Mesothelial cell of epicardium (in vitro differentiated cells): ENCODE measurements around the gene SMAD6. TPM values are rescaled to one million over a fixed set of nuclear protein-coding genes. Genes with fewer than 3 reads are reported as not detected.

Experiments used
- DNase-seq, 2 experiments: peaks; one replicate each; pipeline ENCODE4 v3.0.0; 2021; ENCODE audit warnings: low spot score in 2 of 2; ENCODE audit not compliant: unreplicated experiment in 2 of 2
- H3K27ac Mint-ChIP-seq: 2 replicates; pipeline ENCODE4 v1.8.0; 2021; ENCODE audit warnings: mixed read lengths
- H3K27me3 Mint-ChIP-seq: 2 replicates; pipeline ENCODE4 v1.8.0; 2021; ENCODE audit warnings: low read depth, mixed read lengths
- H3K36me3 Mint-ChIP-seq: 2 replicates; pipeline ENCODE4 v1.8.0; 2021; ENCODE audit warnings: mixed read lengths
- H3K4me1 Mint-ChIP-seq: 2 replicates; pipeline ENCODE4 v1.8.0; 2021; ENCODE audit warnings: mixed read lengths
- H3K4me3 Mint-ChIP-seq: 2 replicates; pipeline ENCODE4 v1.8.0; 2021; ENCODE audit warnings: mild to moderate bottlenecking, moderate library complexity, mixed read lengths
- H3K9me3 Mint-ChIP-seq: 2 replicates; pipeline ENCODE4 v1.8.0; 2021; ENCODE audit warnings: mixed read lengths
- total RNA-seq: library from RNA; stranded (reverse); gene quantifications from 3 replicates; pipeline ENCODE4 v1.2.1, GENCODE V29; 2021
- TF ChIP-seq, protein P1 (sequence below): fragments of 200-600 bp; sonication (generic); IDR thresholded peaks from one replicate; pipeline ENCODE4 v1.5.0; 2021; ENCODE audit warnings: antibody characterized with exemption; ENCODE audit not compliant: unreplicated experiment

The SMAD6 gene
- total RNA-seq, 1 donor from 2014 or later: 176 TPM

DNA sequence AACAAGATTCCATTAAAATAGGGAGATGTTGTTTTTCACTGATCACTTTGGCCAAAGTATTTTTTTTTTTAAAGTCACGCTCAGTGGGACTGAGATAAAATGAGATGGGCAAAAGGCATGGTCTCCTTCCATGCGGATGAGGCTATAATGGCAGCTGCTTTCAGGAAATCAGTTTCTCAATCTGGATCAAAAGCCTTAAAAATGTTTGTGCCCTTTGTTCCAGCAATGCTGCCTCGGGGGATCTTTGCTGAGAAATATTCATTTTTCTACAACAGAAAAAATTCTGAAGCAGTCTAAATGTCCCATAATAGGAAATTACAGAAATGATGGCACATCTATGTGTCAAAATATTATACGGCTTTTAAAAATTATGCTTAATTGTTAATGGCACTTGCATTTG lies 97.2 kb downstream of the SMAD6 start:
- no peak for DNase-seq
- Mint-ChIP-seq H3K4me1 (peaks cover 56% of the 10 kb centered on the region), H3K27me3 (no peaks in the 10 kb centered on the region), H3K4me3 (no peak overlapping the region), H3K9me3 (no peaks in the 10 kb centered on the region), H3K36me3 (no peaks in the 10 kb centered on the region), H3K27ac (peak overlapping the region; percentile 76)
- TF ChIP-seq, protein P1, sequence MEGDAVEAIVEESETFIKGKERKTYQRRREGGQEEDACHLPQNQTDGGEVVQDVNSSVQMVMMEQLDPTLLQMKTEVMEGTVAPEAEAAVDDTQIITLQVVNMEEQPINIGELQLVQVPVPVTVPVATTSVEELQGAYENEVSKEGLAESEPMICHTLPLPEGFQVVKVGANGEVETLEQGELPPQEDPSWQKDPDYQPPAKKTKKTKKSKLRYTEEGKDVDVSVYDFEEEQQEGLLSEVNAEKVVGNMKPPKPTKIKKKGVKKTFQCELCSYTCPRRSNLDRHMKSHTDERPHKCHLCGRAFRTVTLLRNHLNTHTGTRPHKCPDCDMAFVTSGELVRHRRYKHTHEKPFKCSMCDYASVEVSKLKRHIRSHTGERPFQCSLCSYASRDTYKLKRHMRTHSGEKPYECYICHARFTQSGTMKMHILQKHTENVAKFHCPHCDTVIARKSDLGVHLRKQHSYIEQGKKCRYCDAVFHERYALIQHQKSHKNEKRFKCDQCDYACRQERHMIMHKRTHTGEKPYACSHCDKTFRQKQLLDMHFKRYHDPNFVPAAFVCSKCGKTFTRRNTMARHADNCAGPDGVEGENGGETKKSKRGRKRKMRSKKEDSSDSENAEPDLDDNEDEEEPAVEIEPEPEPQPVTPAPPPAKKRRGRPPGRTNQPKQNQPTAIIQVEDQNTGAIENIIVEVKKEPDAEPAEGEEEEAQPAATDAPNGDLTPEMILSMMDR: no peak

DNA sequence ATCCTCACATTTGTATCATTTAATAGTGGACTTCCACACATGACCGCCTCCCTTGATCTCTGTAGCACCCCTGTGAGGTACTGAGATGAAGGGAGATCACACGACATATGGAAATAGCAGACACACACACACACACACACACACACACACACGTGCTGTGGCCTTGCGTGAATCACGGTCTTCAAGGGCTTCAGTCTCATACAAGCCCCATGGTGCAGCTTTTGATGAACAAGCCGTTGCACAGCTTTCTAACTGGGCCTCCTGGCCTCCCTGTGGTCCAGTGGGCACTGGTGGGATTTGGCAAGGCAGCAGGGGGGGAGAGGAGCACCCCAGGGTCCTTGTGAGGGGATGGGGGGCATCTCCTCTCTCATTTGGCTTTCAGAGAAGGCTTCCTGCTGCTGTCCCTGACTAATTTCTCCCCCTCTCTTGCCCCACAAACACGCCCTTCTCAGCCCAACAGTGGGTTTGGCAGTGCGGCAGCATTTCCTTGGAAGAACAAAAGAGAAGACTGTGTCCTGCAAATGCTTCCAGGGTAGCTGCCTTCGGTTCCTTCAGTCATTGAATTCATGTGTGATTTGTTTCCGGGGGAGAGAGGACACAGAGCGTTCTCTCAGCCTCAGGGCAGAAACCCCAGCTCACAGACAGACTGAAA lies 98.7 kb downstream of the SMAD6 start:
- H3K27ac Mint-ChIP-seq: peak overlapping the region; percentile 86
- H3K9me3 Mint-ChIP-seq: no peaks in the 10 kb centered on the region

DNA sequence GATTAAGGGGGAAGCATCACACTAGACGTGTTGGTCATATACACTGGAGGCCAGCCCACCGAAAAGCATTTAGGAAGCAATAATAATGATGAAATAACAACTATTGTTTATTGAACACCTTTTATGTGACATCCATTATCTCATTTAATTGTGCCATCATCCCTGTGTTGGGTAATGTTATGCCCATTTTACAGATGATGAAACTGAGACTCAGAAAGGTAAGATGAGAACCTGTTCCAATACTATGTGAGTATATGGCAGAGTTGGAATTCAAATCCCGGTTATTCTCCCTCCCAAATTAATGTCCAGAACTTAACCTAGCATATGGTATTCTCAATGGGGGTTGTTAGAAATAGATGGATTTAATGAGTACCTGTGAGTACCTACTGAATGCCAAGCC lies 99.2 kb downstream of the SMAD6 start:
- TF ChIP-seq, protein P1: no peak
- no peak overlapping the region for H3K4me3 Mint-ChIP-seq
- peaks cover 2% of the 10 kb centered on the region for H3K9me3 Mint-ChIP-seq
- peaks cover 57% of the 10 kb centered on the region for H3K4me1 Mint-ChIP-seq
- H3K27me3 Mint-ChIP-seq: no peaks in the 10 kb centered on the region
- H3K27ac Mint-ChIP-seq: peak overlapping the region; percentile 96
- DNase-seq: no peak
- H3K36me3 Mint-ChIP-seq: peaks cover 1% of the 10 kb centered on the region

More for the DNA sequence above, 98.7 kb downstream of the SMAD6 start:
- H3K4me1 Mint-ChIP-seq: peaks cover 61% of the 10 kb centered on the region
- TF ChIP-seq, protein P1: no peak
- H3K27me3 Mint-ChIP-seq: no peaks in the 10 kb centered on the region
- no peak for DNase-seq
- no peak overlapping the region for H3K4me3 Mint-ChIP-seq
- H3K36me3 Mint-ChIP-seq: no peaks in the 10 kb centered on the region

DNA sequence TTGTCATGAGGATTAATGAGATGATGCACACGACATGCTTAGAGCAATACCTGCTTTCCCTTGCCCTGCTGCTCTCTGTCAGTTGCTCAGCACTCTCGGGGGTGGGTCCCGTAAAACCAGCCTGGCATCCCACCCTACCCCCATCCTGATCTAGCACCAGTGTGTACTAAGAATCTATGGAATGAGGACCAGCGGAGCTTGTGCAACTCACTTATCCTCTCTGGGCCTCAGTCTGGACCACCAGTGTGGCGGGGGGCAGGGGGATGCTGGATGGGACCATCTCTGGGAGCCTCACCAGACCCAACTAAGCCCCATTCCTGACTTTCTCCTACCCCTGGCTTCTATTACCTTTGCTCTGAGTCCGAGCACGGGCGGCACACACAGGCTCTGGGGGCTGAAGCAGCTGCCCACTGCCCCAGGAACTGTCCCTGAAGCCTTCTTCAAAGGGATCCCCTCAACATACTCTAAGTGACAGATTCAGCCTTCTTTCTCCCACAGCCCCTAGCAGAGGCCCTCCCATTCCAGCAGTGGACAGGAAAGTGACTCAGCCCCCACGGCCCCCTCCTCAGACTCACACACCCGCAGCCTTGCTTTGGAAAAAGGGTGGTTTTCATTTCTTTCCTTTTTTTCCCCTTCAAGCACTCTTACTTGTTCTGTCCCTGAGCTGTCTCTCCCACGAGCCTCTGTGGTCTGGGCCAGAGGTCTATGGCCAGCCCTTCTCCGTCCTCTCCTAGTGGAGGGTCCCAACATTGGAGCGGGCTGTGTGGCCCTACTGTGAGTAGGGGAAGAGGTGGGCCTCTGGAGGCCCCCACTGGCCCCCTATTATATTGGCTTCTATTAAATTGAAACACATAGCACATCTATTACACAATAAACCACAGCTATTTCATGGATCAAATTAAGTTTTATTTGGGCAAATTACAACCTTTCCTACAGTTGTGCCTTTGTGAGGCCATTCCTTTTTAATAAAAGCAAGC lies 100.3 kb downstream of the SMAD6 start:
- Mint-ChIP-seq H3K4me3 (peak overlapping the region; percentile 17), H3K27me3 (no peaks in the 10 kb centered on the region), H3K4me1 (peaks cover 57% of the 10 kb centered on the region), H3K36me3 (peaks cover 4% of the 10 kb centered on the region), H3K9me3 (peaks cover 6% of the 10 kb centered on the region), H3K27ac (peak overlapping the region; percentile 96)
- TF ChIP-seq, protein P1: no peak
- DNase-seq: no peak

DNA sequence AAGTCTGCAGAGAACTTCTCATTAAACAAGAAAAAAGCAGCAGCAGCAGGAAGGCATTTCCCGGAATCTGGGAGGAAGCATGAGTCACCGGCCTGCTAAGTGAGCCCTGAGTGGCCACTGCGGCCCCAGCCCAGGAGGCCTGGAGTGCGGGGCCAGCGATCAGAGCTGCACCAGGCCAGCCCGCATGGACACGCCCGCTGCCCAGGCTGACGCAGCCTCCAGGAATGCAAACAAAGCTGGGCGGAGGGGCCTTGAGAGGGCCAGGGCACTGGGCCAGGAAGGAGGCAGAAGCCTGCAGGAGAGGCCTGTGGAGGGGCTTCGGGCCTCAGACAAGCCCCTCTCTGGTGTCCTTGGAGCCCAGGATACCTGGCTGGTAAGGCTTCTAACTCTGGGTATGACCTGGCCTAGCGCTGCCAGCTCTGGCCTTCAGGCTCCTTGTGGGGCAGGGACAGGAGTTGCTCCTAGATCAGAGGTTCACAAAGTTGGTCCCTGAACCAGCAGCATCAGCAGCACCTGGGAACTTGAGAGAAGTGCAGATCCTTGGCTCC lies 101.2 kb downstream of the SMAD6 start:
- Mint-ChIP-seq H3K4me3 (no peak overlapping the region), H3K27me3 (no peaks in the 10 kb centered on the region), H3K9me3 (peaks cover 7% of the 10 kb centered on the region), H3K4me1 (peaks cover 52% of the 10 kb centered on the region), H3K36me3 (peaks cover 5% of the 10 kb centered on the region), H3K27ac (peak overlapping the region; percentile 96)
- TF ChIP-seq, protein P1: no peak
- DNase-seq: peak; percentile 74 to 87
